Dendritic cell treated with granulocyte-macrophage colony-stimulating factor and Interleukin-4, amounts not matched to agents 40 ng/mL and 50 ng/mL, for 4 days (primary cell): ENCODE results near the gene ADNP2.

ENCODE experiments used
- H3K27ac Mint-ChIP-seq: one replicate; pipeline ENCODE4 v1.8.0; 2022; ENCODE audit warnings: mild to moderate bottlenecking, mixed read lengths
- H3K27me3 Mint-ChIP-seq: one replicate; pipeline ENCODE4 v1.8.0; 2022; ENCODE audit warnings: mild to moderate bottlenecking, mixed read lengths
- H3K36me3 Mint-ChIP-seq: one replicate; pipeline ENCODE4 v1.8.0; 2022; ENCODE audit warnings: low read depth, mixed read lengths
- H3K4me1 Mint-ChIP-seq: one replicate; pipeline ENCODE4 v1.8.0; 2022; ENCODE audit warnings: low read depth, mixed read lengths
- H3K4me3 Mint-ChIP-seq: one replicate; pipeline ENCODE4 v1.8.0; 2022; ENCODE audit warnings: mild to moderate bottlenecking, moderate library complexity, mixed read lengths
- H3K9me3 Mint-ChIP-seq: one replicate; pipeline ENCODE4 v1.8.0; 2022; ENCODE audit warnings: mixed read lengths
- intact Hi-C: fragments of 100-400 bp; cut with micrococcal nuclease; formaldehyde crosslinking; loops from one replicate; pipeline ENCODE4 v1.15.0; 2022

The ADNP2 gene

DNA sequence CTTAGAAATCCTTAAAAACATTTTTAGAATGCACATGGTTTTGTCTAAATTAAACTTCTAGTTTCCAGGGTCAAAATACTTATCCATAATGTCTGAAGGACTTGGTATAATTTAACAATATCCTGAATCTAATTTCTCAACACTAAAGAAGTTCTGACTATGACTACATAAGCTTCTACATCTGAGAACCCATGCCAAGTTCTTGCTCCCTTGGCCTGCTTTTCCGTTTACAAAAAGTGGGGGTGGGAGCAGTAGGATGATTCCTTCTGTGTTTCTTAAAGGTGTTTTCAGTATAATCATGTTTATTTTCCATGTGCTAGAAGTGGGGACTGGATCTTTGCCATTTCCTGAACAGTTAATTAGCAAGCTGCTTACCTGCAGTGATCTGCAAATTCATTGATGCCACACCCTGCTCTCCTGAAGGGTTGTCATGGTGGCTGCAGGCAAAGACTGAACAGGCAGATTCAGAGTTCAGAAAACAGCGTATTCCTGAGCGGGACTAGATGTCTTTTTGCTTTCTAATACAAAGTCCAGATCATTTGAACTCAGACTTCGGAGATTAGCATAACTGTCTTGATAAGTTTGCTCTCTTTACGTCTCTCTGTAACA is 36.2 kb downstream of the ADNP2 start:
- peaks cover 5% of the 10 kb centered on the region for H3K27me3 Mint-ChIP-seq
- peaks cover 13% of the 10 kb centered on the region for H3K4me1 Mint-ChIP-seq
- no peaks in the 10 kb centered on the region for H3K9me3 Mint-ChIP-seq
- no peak overlapping the region for H3K4me3 Mint-ChIP-seq
- intact Hi-C loops, result loop anchor here (5.0 to 10.0 kb wide), 3 partner anchors 33 to 470 kb away; partner anchors contain the start of genes CTDP1 and RBFA
- no peak overlapping the region for H3K27ac Mint-ChIP-seq
- peaks cover 13% of the 10 kb centered on the region for H3K36me3 Mint-ChIP-seq

DNA sequence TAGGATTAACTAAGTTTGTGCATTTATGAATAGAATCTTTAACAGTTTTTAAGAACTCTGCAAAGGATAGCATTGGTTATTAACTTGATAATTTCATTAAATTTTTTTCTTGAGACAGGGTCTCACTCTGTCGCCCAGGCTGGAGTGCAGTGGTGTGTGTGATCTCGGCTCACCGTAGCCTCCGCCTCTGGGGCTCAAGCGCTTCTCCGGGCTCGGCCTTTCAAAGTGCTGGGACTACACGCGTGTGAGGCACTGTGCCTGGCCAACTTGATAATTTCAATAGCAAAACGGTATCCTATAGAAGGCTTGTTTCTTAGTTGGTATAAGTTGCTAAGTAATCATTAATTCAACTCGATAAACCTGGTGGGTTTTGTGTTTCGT is 38.0 kb downstream of the ADNP2 start:
- Mint-ChIP-seq H3K27me3 (peaks cover 5% of the 10 kb centered on the region), H3K4me3 (peak overlapping the region; percentile 81), H3K9me3 (no peaks in the 10 kb centered on the region), H3K36me3 (peaks cover 9% of the 10 kb centered on the region), H3K27ac (peak overlapping the region; percentile 86), H3K4me1 (peaks cover 21% of the 10 kb centered on the region)
- intact Hi-C loops, result loop anchor here (1.0 to 10.0 kb wide), 4 partner anchors 35 to 472 kb away; partner anchors contain the start of genes CTDP1, RBFA and TXNL4A

DNA sequence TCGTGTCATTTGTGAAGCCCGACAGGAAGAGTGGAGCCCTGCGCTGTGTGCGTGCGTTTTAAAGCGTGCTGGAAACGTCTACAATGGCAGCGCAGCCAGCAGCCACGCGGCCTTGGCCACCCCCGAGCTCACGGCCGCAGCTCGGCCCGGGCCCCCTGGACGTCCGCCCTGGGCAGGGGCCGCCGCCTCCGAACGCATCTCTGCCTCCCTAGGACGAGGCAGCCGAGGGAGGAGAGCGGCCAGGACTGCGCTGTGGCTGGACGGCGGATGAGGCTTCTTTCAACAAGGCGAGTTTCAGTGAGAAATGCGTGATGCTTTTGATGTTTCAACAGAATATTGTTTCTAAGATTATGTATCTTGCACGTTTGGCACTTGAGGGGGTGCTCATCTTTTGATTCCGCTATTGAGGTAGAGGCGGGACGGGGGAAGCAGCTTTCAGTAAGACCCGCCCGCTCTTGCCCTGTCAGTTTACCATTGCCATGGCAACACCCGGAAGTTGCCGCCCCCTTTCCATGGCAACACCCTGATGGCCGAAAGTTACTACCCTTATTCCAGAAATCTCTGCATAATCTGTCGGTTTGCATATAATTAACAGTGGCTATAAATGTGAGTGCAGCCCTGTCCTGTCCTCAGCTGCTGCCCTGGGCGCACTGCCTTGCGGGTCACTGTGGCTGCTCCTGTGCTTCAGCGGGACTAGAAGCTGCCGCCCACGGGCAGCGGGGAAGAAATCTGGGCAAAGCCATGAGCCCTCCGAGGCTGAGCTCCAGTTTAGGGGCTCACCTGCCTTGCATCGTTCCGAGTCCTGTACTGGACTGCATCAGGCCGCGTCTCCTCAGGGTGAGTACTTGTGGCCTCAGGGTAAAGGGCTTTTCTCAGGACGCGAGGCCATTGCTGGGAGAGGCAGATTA is 38.6 kb downstream of the ADNP2 start:
- Mint-ChIP-seq H3K9me3 (no peaks in the 10 kb centered on the region), H3K27me3 (peaks cover 5% of the 10 kb centered on the region), H3K27ac (peak overlapping the region; percentile 86), H3K36me3 (peaks cover 9% of the 10 kb centered on the region), H3K4me1 (peaks cover 21% of the 10 kb centered on the region), H3K4me3 (peak overlapping the region; percentile 81)
- intact Hi-C loops, result loop anchor here (1.0 to 10.0 kb wide), 4 partner anchors 35 to 473 kb away; partner anchors contain the start of genes CTDP1, RBFA and TXNL4A

DNA sequence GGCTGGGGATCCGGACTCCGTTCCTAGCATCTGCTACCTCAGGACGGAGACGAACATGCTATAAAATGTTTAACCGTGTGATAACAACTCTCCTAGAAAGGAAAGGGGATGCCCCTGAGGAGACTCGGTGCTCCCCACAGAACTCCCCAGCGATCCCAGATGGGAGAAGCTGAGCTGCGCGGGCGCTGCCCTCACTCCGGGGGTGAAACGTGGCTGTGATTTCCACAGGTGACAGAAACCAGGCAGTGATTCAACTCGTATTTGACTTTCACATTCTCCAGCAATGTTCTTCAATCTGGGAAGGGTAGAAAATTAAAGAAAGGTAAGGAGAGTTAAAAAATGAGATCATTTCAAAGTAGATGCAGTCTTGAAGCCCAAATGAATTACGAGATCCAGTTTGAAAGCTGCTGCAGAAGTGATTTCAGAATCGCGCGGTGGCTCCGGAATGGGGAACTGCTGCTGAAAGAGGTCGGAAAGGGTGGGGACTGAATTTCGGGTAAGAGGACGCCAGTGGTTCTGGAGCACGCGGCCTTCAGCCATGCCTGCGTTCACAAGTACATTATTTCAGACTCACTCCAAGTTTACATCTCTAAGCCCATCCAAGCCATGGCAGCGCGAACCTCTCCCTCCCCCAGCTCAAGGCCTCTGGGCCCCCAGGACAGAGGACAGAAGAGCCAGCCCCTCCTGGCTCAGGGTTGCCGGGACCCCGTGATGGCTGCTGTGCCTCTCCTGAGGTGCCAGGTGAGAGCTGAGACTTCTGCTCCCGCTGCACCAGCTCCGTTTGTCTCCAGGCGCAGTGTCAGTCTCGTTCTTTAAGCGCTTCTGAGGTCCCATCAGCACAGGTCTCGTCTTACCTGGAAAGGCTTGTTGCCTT is 39.5 kb downstream of the ADNP2 start:
- no peaks in the 10 kb centered on the region for H3K9me3 Mint-ChIP-seq
- H3K27ac Mint-ChIP-seq, result peak overlapping the region; percentile 86
- H3K4me1 Mint-ChIP-seq, result peaks cover 21% of the 10 kb centered on the region
- peak overlapping the region; percentile 81 for H3K4me3 Mint-ChIP-seq
- peaks cover 5% of the 10 kb centered on the region for H3K27me3 Mint-ChIP-seq
- H3K36me3 Mint-ChIP-seq, result peaks cover 9% of the 10 kb centered on the region
- intact Hi-C loops, result loop anchor here (5.0 to 10.0 kb wide), 3 partner anchors 36 to 474 kb away; partner anchors contain the start of genes CTDP1 and RBFA

DNA sequence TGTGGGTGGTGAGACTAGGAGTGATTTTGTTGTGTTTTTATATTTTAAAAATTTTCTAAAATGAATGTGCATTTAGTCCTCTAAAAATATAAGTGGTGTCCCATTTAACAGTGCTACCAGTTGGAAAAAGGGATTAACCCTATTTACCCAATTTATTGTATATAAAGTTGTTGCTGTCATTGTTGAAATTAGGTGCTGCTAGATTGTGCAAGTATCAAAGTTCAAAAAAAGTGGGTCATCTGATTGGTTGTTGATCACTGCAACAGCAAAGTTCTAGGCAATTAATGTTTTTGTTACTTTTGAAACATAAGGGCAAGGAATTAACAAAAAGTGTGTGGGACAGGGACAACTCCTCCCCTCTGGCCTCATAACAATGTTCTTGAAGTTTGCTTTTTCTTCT is 40.6 kb downstream of the ADNP2 start:
- intact Hi-C loops, result loop anchor here (5.0 to 10.0 kb wide), 3 partner anchors 37 to 475 kb away; partner anchors contain the start of genes CTDP1 and RBFA
- Mint-ChIP-seq H3K4me3 (no peak overlapping the region), H3K36me3 (peaks cover 9% of the 10 kb centered on the region), H3K9me3 (no peaks in the 10 kb centered on the region), H3K27ac (no peak overlapping the region), H3K4me1 (peaks cover 21% of the 10 kb centered on the region), H3K27me3 (peaks cover 5% of the 10 kb centered on the region)

DNA sequence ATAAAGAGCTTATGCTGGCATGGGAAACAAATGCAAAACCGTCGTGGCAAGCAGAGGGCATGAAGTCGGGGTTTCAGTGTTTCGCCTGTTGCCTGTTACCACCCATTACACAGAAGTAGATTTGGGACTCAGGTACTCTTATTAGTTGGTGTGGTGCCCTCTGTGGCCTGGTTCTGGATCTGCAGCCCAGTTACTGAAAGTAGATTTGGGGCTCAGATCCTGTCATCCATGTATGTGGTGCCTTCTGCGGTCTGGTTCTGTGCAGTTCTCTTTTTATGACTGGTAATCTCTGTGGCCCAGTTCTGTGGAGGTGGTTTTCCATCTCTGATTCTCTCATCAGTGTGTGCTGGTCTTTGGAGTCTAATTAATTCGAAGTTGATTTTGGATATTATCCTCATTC is 45.2 kb downstream of the ADNP2 start:
- no peak overlapping the region for H3K27ac Mint-ChIP-seq
- H3K4me3 Mint-ChIP-seq, result no peak overlapping the region
- no peaks in the 10 kb centered on the region for H3K9me3 Mint-ChIP-seq
- intact Hi-C loops, result no loop called here
- H3K27me3 Mint-ChIP-seq, result peaks cover 3% of the 10 kb centered on the region
- H3K4me1 Mint-ChIP-seq, result peaks cover 14% of the 10 kb centered on the region
- H3K36me3 Mint-ChIP-seq, result peaks cover under 1% of the 10 kb centered on the region

DNA sequence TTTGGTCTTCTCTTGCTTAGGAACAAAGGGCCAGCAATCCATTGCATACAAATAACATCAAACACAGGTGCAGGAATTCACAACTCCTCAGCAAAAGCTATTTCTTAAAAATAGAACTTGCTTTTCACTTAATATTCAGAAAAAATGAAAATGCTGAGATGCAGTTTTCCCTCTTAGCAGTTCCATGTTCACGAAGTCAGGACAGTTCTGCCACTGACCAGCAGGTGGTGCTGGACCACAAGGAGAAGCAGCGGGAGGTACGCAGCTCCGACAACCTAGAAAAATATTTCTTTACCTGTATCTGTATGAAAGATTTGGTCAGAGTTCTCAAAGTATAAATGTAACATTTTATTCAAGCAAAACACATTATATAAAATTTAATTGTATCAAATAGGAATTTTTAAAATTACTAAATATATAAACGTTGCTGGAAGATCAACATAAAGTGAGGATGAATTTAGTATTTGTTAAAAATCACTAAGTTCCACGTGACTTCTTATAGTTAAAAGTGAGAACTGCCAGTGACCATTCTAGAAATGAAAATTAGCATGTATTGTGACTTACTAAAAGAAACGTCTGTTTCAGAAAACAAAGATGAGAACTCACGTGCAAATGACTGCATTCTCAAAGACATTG is 48.8 kb downstream of the ADNP2 start:
- Mint-ChIP-seq H3K4me3 (no peak overlapping the region), H3K36me3 (peaks cover 7% of the 10 kb centered on the region), H3K27ac (no peak overlapping the region), H3K4me1 (no peaks in the 10 kb centered on the region), H3K9me3 (peaks cover 7% of the 10 kb centered on the region), H3K27me3 (peaks cover 24% of the 10 kb centered on the region)
- intact Hi-C loops, result loop anchor here (5.0 kb wide), 1 partner anchor 781 kb away; no protein-coding TSS in a partner anchor

DNA sequence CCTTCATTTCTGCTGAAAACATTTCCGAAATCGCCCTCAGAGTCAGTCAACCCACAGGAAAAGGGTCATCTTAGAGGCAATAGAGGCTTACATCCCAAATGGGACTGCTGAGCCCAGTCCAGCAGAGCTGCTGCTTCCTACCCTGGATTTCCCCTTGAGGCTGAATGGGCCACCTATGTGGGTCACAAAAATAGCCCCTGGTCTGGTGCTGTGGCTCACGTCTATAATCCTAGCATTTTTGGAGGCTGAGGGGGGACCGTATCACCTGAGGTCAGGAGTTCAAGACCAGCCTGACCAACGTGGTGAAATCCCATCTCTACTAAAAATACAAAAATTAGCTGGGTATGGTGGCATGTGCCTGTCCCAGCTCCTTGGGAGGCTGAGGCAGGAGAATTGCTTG is 49.3 kb downstream of the ADNP2 start:
- Mint-ChIP-seq H3K4me1 (no peaks in the 10 kb centered on the region), H3K9me3 (peaks cover 12% of the 10 kb centered on the region), H3K27ac (no peak overlapping the region), H3K4me3 (no peak overlapping the region), H3K27me3 (peaks cover 24% of the 10 kb centered on the region), H3K36me3 (peaks cover 7% of the 10 kb centered on the region)
- intact Hi-C loops, result loop anchor here (5.0 kb wide), 1 partner anchor 781 kb away; no protein-coding TSS in a partner anchor

DNA sequence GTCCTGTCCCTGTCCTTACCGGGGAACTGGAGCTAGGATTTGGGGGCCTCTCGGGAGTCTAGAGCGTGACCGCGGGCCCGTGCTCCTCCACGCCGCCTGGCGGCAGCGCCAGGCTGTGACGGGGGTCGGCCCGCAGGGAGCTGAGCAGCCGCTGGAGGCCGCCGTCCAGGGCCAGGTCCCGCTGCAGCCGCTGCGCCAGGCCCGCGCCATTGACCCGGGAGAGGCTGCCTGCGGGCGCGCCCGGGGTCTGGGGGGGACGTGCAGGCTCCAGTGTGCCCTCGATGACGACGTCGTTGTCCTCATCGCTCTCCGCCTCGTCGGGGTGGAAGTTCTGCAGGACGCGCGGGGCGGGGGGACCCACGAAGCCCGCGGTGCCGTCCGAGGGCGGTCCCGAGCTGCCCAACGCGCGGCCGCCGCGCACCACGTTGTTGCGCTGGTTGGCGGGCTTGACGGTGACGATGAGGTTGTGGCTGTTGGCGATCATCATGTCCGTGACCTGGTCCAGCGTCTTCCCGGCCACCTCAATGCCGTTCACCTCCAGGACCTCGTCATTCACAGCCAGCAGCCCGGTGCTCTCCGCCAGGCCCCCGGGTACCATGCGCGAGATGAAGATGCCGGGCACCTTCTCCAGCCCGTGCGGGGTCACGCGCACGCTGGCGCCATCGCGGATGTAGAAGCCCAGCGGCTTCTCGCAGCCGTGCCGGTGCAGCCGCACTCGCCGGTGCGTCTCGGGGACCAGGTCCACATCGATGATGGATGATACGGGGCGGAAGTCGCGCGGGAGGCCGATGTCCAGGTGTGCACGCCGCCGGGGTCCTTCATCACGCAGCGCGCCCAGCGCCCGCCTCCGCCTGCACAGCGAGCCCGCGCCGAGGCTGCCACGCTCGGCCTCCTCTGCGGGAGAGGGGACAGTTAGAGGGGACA is 50.9 kb downstream of the ADNP2 start:
- no peak overlapping the region for H3K27ac Mint-ChIP-seq
- peaks cover 28% of the 10 kb centered on the region for H3K9me3 Mint-ChIP-seq
- H3K36me3 Mint-ChIP-seq, result peaks cover 7% of the 10 kb centered on the region
- intact Hi-C loops, result loop anchor here (5.0 kb wide), 1 partner anchor 783 kb away; no protein-coding TSS in a partner anchor
- H3K4me1 Mint-ChIP-seq, result no peaks in the 10 kb centered on the region
- H3K4me3 Mint-ChIP-seq, result peak overlapping the region; percentile 62
- H3K27me3 Mint-ChIP-seq, result peaks cover 24% of the 10 kb centered on the region

DNA sequence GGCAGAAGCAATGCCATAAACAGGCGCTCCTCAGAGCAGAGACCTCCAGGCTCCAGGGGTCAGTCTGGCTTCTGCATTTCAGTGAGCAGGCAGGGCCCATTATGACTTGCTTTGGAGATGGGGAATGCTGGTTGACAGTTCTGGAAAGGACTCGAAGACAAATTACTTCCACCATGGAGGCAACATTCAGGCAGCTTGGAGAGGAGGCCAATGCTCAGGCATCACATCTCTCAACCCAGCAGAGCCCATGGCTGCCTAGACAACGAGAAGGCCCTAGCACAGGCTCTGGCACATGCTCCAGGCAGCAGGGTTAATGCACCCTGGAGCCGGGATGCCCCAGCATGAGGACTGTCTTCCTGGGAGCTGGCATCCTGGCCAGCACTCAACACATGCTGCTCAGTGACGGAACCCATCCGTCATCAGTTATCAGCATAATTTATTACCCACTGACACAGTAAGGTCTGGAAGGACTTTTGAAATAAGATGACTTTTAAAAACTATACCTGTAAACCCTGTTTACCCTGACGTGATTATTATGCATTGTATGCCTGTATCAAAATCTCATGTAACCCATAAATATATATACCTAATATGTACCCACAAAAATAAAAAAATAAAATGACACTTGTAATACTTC is 52.8 kb downstream of the ADNP2 start:
- Mint-ChIP-seq H3K9me3 (peaks cover 34% of the 10 kb centered on the region), H3K36me3 (peaks cover 7% of the 10 kb centered on the region), H3K4me3 (no peak overlapping the region), H3K4me1 (no peaks in the 10 kb centered on the region), H3K27ac (no peak overlapping the region), H3K27me3 (peaks cover 24% of the 10 kb centered on the region)
- intact Hi-C loops, result no loop called here

DNA sequence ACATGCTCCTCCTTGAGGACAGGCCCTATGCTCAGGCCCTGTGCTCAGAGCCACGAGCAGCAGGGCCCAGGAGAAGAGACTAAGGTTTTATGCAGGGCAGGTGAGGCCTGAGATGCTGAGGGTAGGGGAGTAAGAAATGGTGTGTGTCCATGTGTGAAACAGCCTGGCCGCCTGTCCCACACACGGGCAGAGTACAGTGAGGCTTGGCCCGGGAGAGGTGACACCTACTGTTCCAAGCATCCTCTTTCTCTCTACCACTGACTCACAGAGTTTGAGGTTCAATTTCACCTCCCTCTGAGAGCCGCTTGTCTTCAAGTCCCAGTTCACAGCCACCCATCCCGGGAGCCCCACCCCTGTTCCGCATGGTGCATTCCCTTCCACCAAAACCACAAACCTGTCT is 54.1 kb downstream of the ADNP2 start:
- Mint-ChIP-seq H3K27ac (no peak overlapping the region), H3K4me1 (no peaks in the 10 kb centered on the region), H3K4me3 (no peak overlapping the region), H3K36me3 (peaks cover 7% of the 10 kb centered on the region), H3K27me3 (peaks cover 24% of the 10 kb centered on the region), H3K9me3 (peaks cover 34% of the 10 kb centered on the region)
- intact Hi-C loops, result no loop called here
